HG02571 (cell line): Measurements from ENCODE around the gene OR2T3.
"Not testable (repeated sequence)": the region's sequence is repeated elsewhere in the genome, so short reads cannot be mapped to it uniquely, and the experiment has no call there.

Experiments
- ATAC-seq: cut with Tn5 transposase; IDR thresholded peaks from one replicate; pipeline ENCODE4 v1.9.1; 2021; ENCODE audit warnings: mild to moderate bottlenecking, moderate library complexity; ENCODE audit not compliant: unreplicated experiment

OR2T3 gene

DNA sequence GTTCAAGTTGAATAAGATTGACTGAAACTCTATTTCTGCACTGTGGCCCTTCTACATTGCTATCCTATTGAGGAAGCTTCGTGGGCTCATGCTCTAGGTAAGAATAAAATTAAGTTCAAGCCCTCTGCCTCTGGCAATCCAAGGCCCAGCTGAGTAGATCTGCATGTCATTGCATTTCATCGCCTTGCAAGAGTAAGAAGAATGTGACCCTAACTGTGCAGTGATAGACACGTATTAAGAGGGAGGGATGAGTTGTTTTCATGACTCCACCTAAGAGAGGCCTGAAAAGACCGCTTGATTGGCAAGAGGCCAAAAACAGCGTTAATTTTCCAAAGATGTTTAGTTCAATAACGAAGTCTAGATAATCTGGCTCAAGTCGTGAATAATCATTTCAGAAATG lies 14.0 kb upstream of the OR2T3 start:
- ATAC-seq = not testable (repeated sequence)

DNA sequence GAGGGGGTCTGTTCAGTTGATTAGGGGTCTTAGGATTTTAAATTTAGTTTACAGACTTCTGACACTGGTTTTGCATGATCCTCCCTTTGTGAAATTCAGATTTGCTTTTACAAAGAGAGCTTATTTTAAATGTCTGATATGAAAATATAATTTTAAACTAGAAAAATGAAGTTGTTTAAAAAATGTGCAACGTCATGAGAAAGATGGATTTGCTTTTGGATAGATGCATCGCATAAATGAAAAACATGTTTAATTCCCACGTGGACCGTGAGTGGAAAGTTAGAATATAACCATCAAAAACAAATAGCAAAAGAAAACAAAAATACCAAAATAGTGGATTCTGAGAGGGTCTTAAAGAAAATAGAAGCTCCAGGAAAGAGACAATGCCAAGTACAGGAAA lies 2.0 kb upstream of the OR2T3 start:
- ATAC-seq = no peak

DNA sequence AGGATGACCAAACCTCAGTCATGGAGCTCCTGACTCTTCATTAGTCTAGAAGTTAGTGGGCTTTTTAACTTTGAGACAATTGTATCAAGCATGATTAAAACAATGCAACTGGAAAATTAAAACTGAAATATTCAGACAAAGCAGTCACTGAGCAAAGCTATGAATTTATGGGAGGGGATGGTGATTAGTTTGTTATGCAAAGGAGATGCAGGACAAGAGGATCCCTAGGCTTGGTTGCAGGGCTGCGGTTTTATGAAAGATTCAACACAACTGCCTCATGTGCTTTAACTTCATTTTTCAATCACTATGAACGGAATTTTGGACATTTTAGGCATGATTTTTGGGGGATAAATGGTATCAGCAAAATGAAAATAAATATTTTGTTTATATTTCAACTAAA lies 1.0 kb upstream of the OR2T3 start:
- ATAC-seq = not testable (repeated sequence)

DNA sequence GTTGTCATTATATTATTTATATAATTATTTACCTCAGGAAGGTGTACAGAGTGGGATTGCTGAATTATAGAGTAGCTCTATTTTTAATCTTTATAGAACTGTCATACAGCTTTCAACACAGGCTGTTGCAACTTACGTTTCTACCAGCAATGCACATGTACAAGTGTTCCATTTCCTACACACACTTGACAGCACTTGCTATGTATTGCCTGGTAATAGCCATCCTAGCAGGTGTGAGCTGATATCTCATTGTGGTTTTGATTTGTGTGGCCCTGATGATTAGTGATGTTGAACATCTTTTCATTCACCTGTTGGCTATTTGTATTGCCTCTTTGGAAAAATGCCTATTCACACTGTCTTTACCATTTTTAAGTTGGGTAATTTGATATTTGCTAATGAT lies 2.5 kb downstream of the OR2T3 start:
- ATAC-seq = not testable (repeated sequence)

DNA sequence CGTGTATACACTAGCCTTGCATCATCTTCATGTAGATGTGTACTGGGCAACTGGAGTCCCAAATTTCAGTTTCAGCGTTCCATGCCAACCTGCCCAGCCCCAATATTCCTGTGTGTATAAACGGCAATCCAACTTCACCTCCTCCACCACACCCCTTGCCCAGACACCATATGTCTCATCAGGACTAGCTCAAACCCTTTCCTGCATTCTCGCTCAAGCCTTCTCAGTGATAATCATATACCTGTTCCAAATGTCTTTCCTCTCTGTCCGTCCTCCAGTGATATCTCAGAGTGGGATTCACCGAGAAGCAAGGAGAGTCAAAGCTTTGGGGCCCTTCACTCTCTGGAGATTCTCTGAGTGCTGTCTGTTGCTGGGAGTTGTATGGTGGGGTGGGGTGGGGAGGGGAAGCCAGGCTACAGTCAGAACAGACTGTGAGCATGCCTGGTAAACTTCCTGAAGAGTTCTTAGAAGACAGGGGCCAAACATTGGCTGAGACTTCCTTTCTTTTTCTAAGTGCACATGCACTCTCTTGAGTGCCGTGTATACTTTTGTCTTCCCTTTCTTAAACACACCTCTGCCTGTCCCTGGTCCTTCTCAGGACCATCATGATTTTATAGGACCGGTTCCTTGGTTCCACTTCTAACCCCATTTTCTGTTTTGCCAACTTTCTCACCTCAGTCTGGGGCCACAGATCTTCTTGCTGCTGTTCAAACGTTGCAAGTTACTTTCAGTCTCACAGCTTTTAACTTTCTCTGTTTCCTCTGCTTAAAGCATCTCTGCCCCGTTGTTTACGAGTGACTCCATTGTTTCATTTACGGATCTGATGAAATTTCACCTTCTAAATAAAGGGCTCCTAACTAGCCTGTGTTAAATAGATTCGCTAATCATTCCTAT lies 8.8 kb downstream of the OR2T3 start:
- ATAC-seq = peak; percentile 89

DNA sequence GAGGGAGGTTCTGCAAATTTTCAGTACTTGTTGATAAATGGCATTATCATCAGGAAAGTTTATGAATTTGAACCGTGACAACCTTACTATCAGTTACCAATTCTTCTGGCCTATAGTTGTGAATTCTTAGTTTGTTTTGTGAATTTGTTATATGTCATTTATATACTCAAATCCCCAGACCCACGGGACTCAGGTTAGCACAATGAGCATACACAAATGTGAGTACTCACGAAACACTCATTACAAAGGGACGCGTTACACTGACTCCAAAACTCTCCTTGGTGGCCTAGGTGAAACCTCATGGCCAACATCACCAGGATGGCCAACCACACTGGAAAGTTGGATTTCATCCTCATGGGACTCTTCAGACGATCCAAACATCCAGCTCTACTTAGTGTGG lies 15.1 kb downstream of the OR2T3 start, which contains the start of gene OR2T5:
TSS of gene OR2T5 (plus strand) at position 301 of the 400 bp plus-strand sequence. CDS start at position 301, 0 bp downstream.
- ATAC-seq = not testable (repeated sequence)

DNA sequence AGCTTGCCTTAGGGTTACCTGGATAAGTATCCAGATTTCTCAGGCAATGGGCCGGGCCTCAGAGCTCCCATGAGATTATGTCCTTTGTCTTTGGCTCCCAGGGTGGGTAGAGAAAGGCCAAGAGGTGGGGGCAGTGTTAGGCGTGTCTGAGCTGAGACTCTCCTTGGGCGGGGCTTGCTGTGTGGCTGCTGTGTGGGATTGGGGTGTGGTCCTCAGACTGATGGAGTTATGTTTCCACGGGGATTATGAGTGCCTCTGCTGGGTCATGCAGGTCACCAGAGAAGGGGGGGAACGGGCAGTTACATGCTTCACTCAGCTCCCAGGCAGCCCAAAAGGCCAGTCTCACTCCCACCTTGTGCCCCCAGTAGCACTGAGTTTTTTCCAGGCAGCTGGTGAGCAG lies 23.5 kb downstream of the OR2T3 start:
- not testable (repeated sequence) for ATAC-seq

DNA sequence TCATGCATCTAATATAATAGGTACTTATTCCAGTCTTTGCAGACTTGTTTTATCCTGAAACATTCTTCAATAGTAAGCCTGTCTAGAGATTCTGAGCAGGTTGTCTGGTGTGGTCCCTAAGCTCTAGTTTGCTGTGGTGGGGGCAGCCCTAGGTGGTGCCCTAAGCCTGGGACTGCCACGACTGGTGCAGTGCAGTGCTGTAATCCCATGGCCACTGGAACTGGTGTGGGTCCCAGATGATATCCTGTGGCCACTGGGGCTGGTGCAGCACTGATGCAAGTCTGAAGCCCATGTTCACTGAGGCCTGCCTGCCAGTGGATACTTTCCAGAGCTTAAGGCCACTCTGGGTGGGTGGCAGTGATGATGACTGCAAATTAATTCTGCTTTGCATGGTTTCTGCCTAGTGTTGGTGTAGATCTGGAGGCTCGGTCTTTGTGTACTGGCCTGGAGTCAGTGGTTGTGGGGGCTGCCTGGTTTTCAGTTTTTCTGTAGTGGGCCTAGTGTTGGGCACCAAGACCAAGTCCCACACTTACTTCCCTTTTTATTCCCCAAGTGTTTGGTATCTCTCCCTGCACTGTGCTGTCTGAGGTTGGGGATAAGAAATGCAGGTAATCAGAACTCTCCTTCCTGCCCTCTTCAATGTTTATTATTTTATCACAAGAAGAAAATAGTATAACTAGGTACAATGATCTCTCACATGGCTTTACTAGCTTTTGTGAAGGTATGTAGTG lies 27.3 kb downstream of the OR2T3 start:
- ATAC-seq = not testable (repeated sequence)

DNA sequence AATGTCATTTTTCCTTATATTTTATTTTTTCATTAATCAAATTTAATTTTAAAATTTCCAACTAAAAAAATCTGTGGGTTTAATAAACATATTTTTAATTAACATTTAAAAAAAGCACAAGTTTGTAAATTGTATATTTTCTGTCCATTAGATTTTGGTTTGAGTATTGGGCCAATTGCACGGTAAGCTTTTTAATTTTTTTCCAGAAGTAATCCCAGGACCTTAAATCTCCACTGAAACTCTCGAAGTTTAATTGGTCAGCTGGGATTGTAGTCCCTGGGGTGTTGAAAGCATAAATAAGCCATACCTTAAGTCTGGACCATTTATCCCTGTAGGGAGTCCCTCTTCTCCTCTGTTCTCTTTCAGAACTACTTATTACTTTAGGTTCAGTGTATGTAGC lies 34.6 kb downstream of the OR2T3 start, which contains the start of gene OR2G6:
TSS of gene OR2G6 (plus strand) at position 301 of the 400 bp plus-strand sequence. CDS start 13,574 bp downstream, outside the sequence.
- ATAC-seq = not testable (repeated sequence)

DNA sequence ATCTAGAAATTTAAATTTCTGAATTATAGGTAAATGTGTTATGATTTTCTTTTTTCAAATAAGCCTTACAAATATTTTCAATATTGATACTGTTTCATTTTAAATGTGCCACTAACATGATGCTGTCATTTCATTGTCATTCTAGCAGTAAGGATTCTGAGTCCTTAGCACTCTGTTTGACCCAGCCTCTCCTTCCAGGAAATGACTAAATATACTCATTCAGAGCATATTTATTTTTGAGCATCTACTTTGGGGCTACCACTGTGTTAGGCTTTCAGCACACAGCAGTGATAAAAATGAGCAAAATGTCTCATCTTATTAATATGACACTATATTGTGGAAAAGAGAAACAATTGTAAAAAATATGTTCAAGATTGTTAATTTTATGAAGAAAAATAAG lies 37.1 kb downstream of the OR2T3 start:
- ATAC-seq = not testable (repeated sequence)

DNA sequence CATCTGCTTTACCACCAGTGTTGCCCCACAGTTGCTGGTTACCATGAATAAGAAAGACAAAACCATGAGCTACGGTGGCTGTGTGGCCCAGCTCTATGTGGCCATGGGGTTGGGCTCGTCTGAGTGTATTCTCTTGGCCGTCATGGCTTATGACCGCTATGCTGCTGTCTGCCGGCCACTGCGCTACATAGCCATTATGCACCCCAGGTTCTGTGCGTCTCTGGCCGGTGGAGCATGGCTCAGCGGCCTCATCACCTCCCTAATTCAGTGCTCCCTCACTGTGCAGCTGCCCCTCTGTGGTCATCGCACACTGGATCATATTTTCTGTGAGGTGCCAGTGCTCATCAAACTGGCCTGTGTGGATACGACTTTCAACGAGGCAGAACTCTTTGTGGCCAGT lies 48.7 kb downstream of the OR2T3 start:
- ATAC-seq = no peak
